Activated CD8-positive, alpha-beta T cell treated with anti-CD3 and anti-CD28 coated beads for 36 hours (primary cell): ENCODE data around the gene SLC25A47. TPM values are rescaled to one million over a fixed set of nuclear protein-coding genes. Genes with fewer than 3 reads are reported as not detected.
"Not testable (repeated sequence)": the region's sequence is repeated elsewhere in the genome, so short reads cannot be mapped to it uniquely, and the experiment has no call there.

Experiments
- ATAC-seq: fragments of 200-7000 bp; cut with Tn5 transposase; one replicate; pipeline ENCODE4 v1.10.0; 2021; ENCODE audit warnings: mild to moderate bottlenecking, moderate library complexity
- CTCF ChIA-PET: fragments of 350-600 bp; sonication (Branson Sonifier 250); formaldehyde crosslinking; loops from one replicate; lab custom pipeline; 2021; ENCODE audit warnings: antibody characterized with exemption; lab: Charles Lee
- POLR2A ChIA-PET: fragments of 350-600 bp; sonication (Branson Sonifier 250); formaldehyde crosslinking; loops from one replicate; lab custom pipeline; 2021; ENCODE audit warnings: antibody characterized with exemption; lab: Charles Lee
- DNase-seq: peaks from one replicate; pipeline ENCODE4 v3.0.0-alpha.2; 2020
- H3K27ac Mint-ChIP-seq: one replicate; pipeline ENCODE4 v1.8.0; 2021; ENCODE audit warnings: mild to moderate bottlenecking, mixed read lengths
- H3K27me3 Mint-ChIP-seq: one replicate; pipeline ENCODE4 v1.8.0; 2021; ENCODE audit warnings: mixed read lengths
- H3K36me3 Mint-ChIP-seq: one replicate; pipeline ENCODE4 v1.8.0; 2021; ENCODE audit warnings: low read depth, mixed read lengths
- H3K4me1 Mint-ChIP-seq: one replicate; pipeline ENCODE4 v1.8.0; 2021; ENCODE audit warnings: low read depth, mixed read lengths
- H3K4me3 Mint-ChIP-seq: one replicate; pipeline ENCODE4 v1.8.0; 2021; ENCODE audit warnings: mild to moderate bottlenecking, moderate library complexity, mixed read lengths
- H3K9me3 Mint-ChIP-seq: one replicate; pipeline ENCODE4 v1.8.0; 2021; ENCODE audit warnings: mixed read lengths
- CTCF ChIP-seq: fragments of 200-600 bp; IDR thresholded peaks from one replicate; pipeline ENCODE4 v1.8.0; 2022; ENCODE audit warnings: antibody characterized with exemption, mild to moderate bottlenecking
- intact Hi-C: fragments of 100-400 bp; cut with micrococcal nuclease; formaldehyde crosslinking; loops from one replicate; pipeline ENCODE4 v1.10.0; 2022
- total RNA-seq, 2 experiments: library from RNA; stranded (reverse); gene quantifications; one replicate each; pipeline ENCODE4 v1.2.3, GENCODE V29; 2021

Gene SLC25A47
- total RNA-seq, 2 experiments from 2014 or later = not detected

GRCh38 chr14:100296106-100296651 is 27.0 kb upstream of the SLC25A47 start:
- H3K27me3 Mint-ChIP-seq = no peaks in the 10 kb centered on the region

GRCh38 chr14:100296729-100297128 is 26.4 kb upstream of the SLC25A47 start:
- H3K4me1 Mint-ChIP-seq, intact Hi-C loops, DNase-seq, H3K4me3 Mint-ChIP-seq, ATAC-seq, H3K27ac Mint-ChIP-seq, H3K36me3 Mint-ChIP-seq, H3K9me3 Mint-ChIP-seq, H3K27me3 Mint-ChIP-seq: not testable (repeated sequence)
- ChIA-PET CTCF (interaction anchor here (0.6 to 1.7 kb wide), 4 partner anchors 9 to 81 kb away, joined by 3 to 7 read pairs (median 4); no protein-coding TSS in a partner anchor), POLR2A (interaction anchor here (1.0 kb wide), 1 partner anchor 36 kb away, joined by 3 read pairs; no protein-coding TSS in a partner anchor)

More at GRCh38 chr14:100296106-100296651, 27.0 kb upstream of the SLC25A47 start:
- CTCF ChIA-PET = interaction anchor here (0.6 to 1.7 kb wide), 3 partner anchors 8 to 82 kb away, joined by 3 to 5 read pairs (median 3); no protein-coding TSS in a partner anchor
- H3K36me3 Mint-ChIP-seq = no peaks in the 10 kb centered on the region
- intact Hi-C loops = no loop called here
- no peaks in the 10 kb centered on the region for H3K9me3 Mint-ChIP-seq
- DNase-seq (no peak), ATAC-seq (no peak)
- H3K4me1 Mint-ChIP-seq = peaks cover 7% of the 10 kb centered on the region
- POLR2A ChIA-PET = interaction anchor here (1.0 to 1.7 kb wide), 2 partner anchors 12 to 35 kb away, joined by 3 to 5 read pairs; no protein-coding TSS in a partner anchor
- TF ChIP-seq CTCF = no peak
- H3K4me3 Mint-ChIP-seq = no peak overlapping the region
- H3K27ac Mint-ChIP-seq = no peak overlapping the region

GRCh38 chr14:100297320-100298300 is 25.5 kb upstream of the SLC25A47 start:
- H3K27ac Mint-ChIP-seq = peak overlapping the region; percentile 25
- no peaks in the 10 kb centered on the region for H3K36me3 Mint-ChIP-seq
- no peak for DNase-seq
- ChIA-PET CTCF (interaction anchor here (1.7 kb wide), 2 partner anchors 10 to 12 kb away, joined by 5 to 7 read pairs; no protein-coding TSS in a partner anchor), POLR2A (interaction anchor here (1.0 to 1.2 kb wide), 2 partner anchors 36 to 72 kb away, joined by 3 read pairs; no protein-coding TSS in a partner anchor)
- H3K9me3 Mint-ChIP-seq = no peaks in the 10 kb centered on the region
- TF ChIP-seq CTCF = no peak
- H3K4me1 Mint-ChIP-seq = peaks cover 7% of the 10 kb centered on the region
- intact Hi-C loops = no loop called here
- H3K4me3 Mint-ChIP-seq = no peak overlapping the region
- no peaks in the 10 kb centered on the region for H3K27me3 Mint-ChIP-seq
- no peak for ATAC-seq

GRCh38 chr14:100298551-100299237 is 24.4 kb upstream of the SLC25A47 start:
- peaks cover 7% of the 10 kb centered on the region for H3K4me1 Mint-ChIP-seq
- POLR2A ChIA-PET = interaction anchor here (1.1 to 1.2 kb wide), 2 partner anchors 14 to 71 kb away, joined by 3 read pairs; no protein-coding TSS in a partner anchor
- intact Hi-C loops = no loop called here
- no peak for TF ChIP-seq CTCF
- DNase-seq (no peak), ATAC-seq (no peak)
- H3K9me3 Mint-ChIP-seq = no peaks in the 10 kb centered on the region
- no peak overlapping the region for H3K27ac Mint-ChIP-seq
- CTCF ChIA-PET = interaction anchor here (1.7 kb wide), 1 partner anchor 13 kb away, joined by 7 read pairs; no protein-coding TSS in a partner anchor
- H3K4me3 Mint-ChIP-seq = no peak overlapping the region
- H3K36me3 Mint-ChIP-seq = no peaks in the 10 kb centered on the region
- H3K27me3 Mint-ChIP-seq = no peaks in the 10 kb centered on the region

GRCh38 chr14:100299238-100299560 is 23.9 kb upstream of the SLC25A47 start:
- ChIA-PET POLR2A (interaction anchor here (1.1 kb wide), 1 partner anchor 14 kb away, joined by 3 read pairs; no protein-coding TSS in a partner anchor), CTCF (no interaction called here)
- Mint-ChIP-seq H3K9me3 (no peaks in the 10 kb centered on the region), H3K27ac (no peak overlapping the region), H3K36me3 (no peaks in the 10 kb centered on the region), H3K4me3 (no peak overlapping the region), H3K27me3 (no peaks in the 10 kb centered on the region), H3K4me1 (peaks cover 7% of the 10 kb centered on the region)
- intact Hi-C loops = no loop called here
- no peak for DNase-seq
- ATAC-seq = no peak
- TF ChIP-seq CTCF = no peak
